OCI-LY1 (cell line): ENCODE data around the gene KIF2B.

Source experiments
- CTCF ChIP-seq: fragments of 200-600 bp; sonication (generic), shearing (Covaris generic); IDR thresholded peaks from 2 replicates; pipeline ENCODE4 v1.5.1; 2017; ENCODE audit warnings: mild to moderate bottlenecking, antibody characterized with exemption, low read length, moderate library complexity, mixed read lengths
- EZH2 ChIP-seq: fragments of 200-600 bp; sonication (generic), shearing (Covaris generic); IDR thresholded peaks from 2 replicates; pipeline ENCODE4 v1.8.0; 2017; ENCODE audit warnings: borderline replicate concordance, mixed run types, mild to moderate bottlenecking, antibody characterized with exemption, low read length, moderate library complexity, mixed read lengths

- TF ChIP-seq CTCF (no peak), EZH2 (no peak)
Measured at GRCh38 chr17:53792997-53793396, 29.7 kb upstream of the KIF2B start.
